B cell (primary cell): ENCODE data around the gene EXOC6B. TPM values are rescaled to one million over a fixed set of nuclear protein-coding genes. Genes with fewer than 3 reads are reported as not detected.

Experiments used
- ATAC-seq: fragments of 200-7000 bp; cut with Tn5 transposase; one replicate; pipeline ENCODE4 v1.10.0; 2021; ENCODE audit warnings: low read depth, mild to moderate bottlenecking, moderate number of reproducible peaks, moderate library complexity
- CTCF ChIA-PET: fragments of 350-600 bp; sonication (Branson Sonifier 250); formaldehyde crosslinking; loops from one replicate; lab custom pipeline; 2021; ENCODE audit warnings: antibody characterized with exemption, inconsistent platforms; lab: Charles Lee
- POLR2A ChIA-PET: fragments of 350-600 bp; sonication (Branson Sonifier 250); formaldehyde crosslinking; loops from one replicate; lab custom pipeline; 2021; ENCODE audit warnings: antibody characterized with exemption; lab: Charles Lee
- DNase-seq: peaks from one replicate; pipeline ENCODE4 v3.0.0; 2013
- H2AFZ ChIP-seq: 2 replicates; pipeline ENCODE4 v1.6.1; 2012; ENCODE audit warnings: mild to moderate bottlenecking, low read depth, low read length; ENCODE audit not compliant: insufficient read depth, poor library complexity, severe bottlenecking
- H3K27ac ChIP-seq, 2 donors: 1 replicate in 1 of 2; 2 replicates in 1 of 2; pipeline ENCODE4 v1.5.1; 2012 to 2013; ENCODE audit warnings: low read length in 2 of 2, mild to moderate bottlenecking in 2 of 2, moderate library complexity in 1 of 2
- H3K27me3 ChIP-seq, 4 experiments: fragments of 200-600 bp in 1 of 4; sonication (generic) in 1 of 4; replicated peaks in 1 of 4; 1 replicate in 2 of 4; 2 replicates in 2 of 4; pipeline versions ENCODE4 v1.6.1 to v1.7.0; 2013 to 2016; ENCODE audit warnings: low read length in 3 of 4, mild to moderate bottlenecking in 2 of 4, mixed read lengths in 1 of 4, moderate library complexity in 1 of 4; ENCODE audit not compliant: insufficient read depth in 4 of 4, control insufficient read depth in 3 of 4; ENCODE audit errors: control extremely low read depth in 1 of 4
- H3K36me3 ChIP-seq, 2 experiments: replicated peaks in 1 of 2; 1 replicate in 1 of 2; 2 replicates in 1 of 2; pipeline versions ENCODE4 v1.6.1 to v1.7.1; 2013; ENCODE audit warnings: low read length in 1 of 2; ENCODE audit not compliant: insufficient read depth in 2 of 2, control insufficient read depth in 1 of 2; ENCODE audit errors: control extremely low read depth in 1 of 2, extremely low read depth in 1 of 2
- H3K4me1 ChIP-seq, 2 donors: fragments of 200-600 bp in 1 of 2; sonication (generic) in 1 of 2; 1 replicate in 1 of 2; 2 replicates in 1 of 2; pipeline versions ENCODE4 v1.5.1 to v1.6.1; 2013 to 2017; ENCODE audit warnings: low read length in 2 of 2; ENCODE audit not compliant: control insufficient read depth in 2 of 2, insufficient read depth in 2 of 2
- H3K4me2 ChIP-seq: replicated peaks from 2 replicates; pipeline ENCODE3; 2012; ENCODE audit warnings: mild to moderate bottlenecking, low read depth, low read length; ENCODE audit not compliant: poor library complexity, severe bottlenecking
- H3K4me3 ChIP-seq, 5 experiments: fragments of 200-600 bp in 1 of 5; sonication (generic) in 1 of 5; 1 replicate in 3 of 5; 2 replicates in 2 of 5; pipeline versions ENCODE4 v1.5.1 to v1.7.0; 2011 to 2016; ENCODE audit warnings: low read length in 4 of 5, mild to moderate bottlenecking in 4 of 5, low read depth in 2 of 5, control low read depth in 1 of 5, moderate library complexity in 1 of 5; ENCODE audit not compliant: insufficient read depth in 1 of 5; ENCODE audit errors: control extremely low read depth in 1 of 5, extremely low read depth in 1 of 5
- H3K79me2 ChIP-seq: fragments of 200-600 bp; sonication (generic); one replicate; pipeline ENCODE4 v1.6.0; 2016; ENCODE audit warnings: low read length; ENCODE audit not compliant: control insufficient read depth, insufficient read depth
- H3K9ac ChIP-seq: fragments of 200-600 bp; sonication (generic); 2 replicates; pipeline ENCODE4 v1.6.1; 2017; ENCODE audit warnings: mild to moderate bottlenecking, low read length, moderate library complexity
- H3K9me3 ChIP-seq, 3 donors: one replicate each; pipeline versions ENCODE4 v1.6.1 to v1.7.1; 2013; ENCODE audit warnings: low read length in 2 of 3; ENCODE audit not compliant: control insufficient read depth in 2 of 3, insufficient read depth in 1 of 3; ENCODE audit errors: control extremely low read depth in 1 of 3
- H4K20me1 ChIP-seq: 2 replicates; pipeline ENCODE4 v1.6.0; 2012; ENCODE audit warnings: mild to moderate bottlenecking, low read length; ENCODE audit not compliant: insufficient read depth, control insufficient read depth, poor library complexity, severe bottlenecking
- H3K27ac Mint-ChIP-seq: one replicate; pipeline ENCODE4 v1.8.0; 2021; ENCODE audit warnings: mixed read lengths
- H3K27me3 Mint-ChIP-seq: one replicate; pipeline ENCODE4 v1.8.0; 2021; ENCODE audit warnings: mixed read lengths
- H3K4me1 Mint-ChIP-seq: one replicate; pipeline ENCODE4 v1.8.0; 2021; ENCODE audit warnings: mixed read lengths
- H3K4me3 Mint-ChIP-seq: one replicate; pipeline ENCODE4 v1.8.0; 2021; ENCODE audit warnings: mixed read lengths
- H3K9me3 Mint-ChIP-seq: one replicate; pipeline ENCODE4 v1.8.0; 2022; ENCODE audit warnings: mixed read lengths; ENCODE audit not compliant: insufficient read depth
- CTCF ChIP-seq: fragments of 200-600 bp; IDR thresholded peaks from one replicate; pipeline ENCODE4 v1.8.0; 2022; ENCODE audit warnings: antibody characterized with exemption, mild to moderate bottlenecking
- EZH2 ChIP-seq: IDR thresholded peaks from 2 replicates; pipeline ENCODE4 v1.6.1; 2012; ENCODE audit warnings: borderline replicate concordance, low read depth, mild to moderate bottlenecking, moderate library complexity, low read length; ENCODE audit not compliant: insufficient read depth, poor library complexity, severe bottlenecking
- WGBS: methylation state at CpG from one replicate; pipeline ENCODE4 v1.1.5; 2013; ENCODE audit warnings: missing lambda C conversion rate; ENCODE audit not compliant: insufficient coverage; 5-methylcytosine and 5-hydroxymethylcytosine counted together
- intact Hi-C: fragments of 100-400 bp; cut with micrococcal nuclease; formaldehyde crosslinking; loops from one replicate; pipeline ENCODE4 v1.10.0; 2022
- polyA plus RNA-seq: library from polyadenylated mRNA; depleted of rRNA; stranded (reverse); fragments of >200 nt; gene quantifications from 2 replicates; pipeline ENCODE4 v1.2.3, GENCODE V29; 2012
- total RNA-seq, 2 donors: library from RNA; stranded (reverse); fragments of 120-200 nt in 1 of 2; gene quantifications; 1 replicate in 1 of 2; 2 replicates in 1 of 2; pipeline versions ENCODE4 v1.2.3 to v1.2.4, GENCODE V29; 2013 to 2022

Gene EXOC6B
- total and polyA plus RNA-seq, 2 donors (not counting 1 experiment from before 2014, with no cell fraction given): 4.8 to 22.6 TPM

GRCh38 chr2:72133721-72134407, 692.0 kb downstream of the EXOC6B start:
- Histone ChIP-seq H4K20me1 (no peaks in the 10 kb centered on the region), H3K4me3 (no peak overlapping the region), H3K27ac (no peak overlapping the region), H2AFZ (no peak overlapping the region), H3K4me2 (no peak overlapping the region), H3K79me2 (no peaks in the 10 kb centered on the region), H3K27me3 (no peaks in the 10 kb centered on the region), H3K9ac (no peak overlapping the region), H3K36me3 (no peaks in the 10 kb centered on the region), H3K9me3 (peaks cover 0 to 9% (median 0%) of the 10 kb centered on the region in 3 donors), H3K4me1 (no peaks in the 10 kb centered on the region)
- DNase-seq (no peak), ATAC-seq (no peak)
- 77% methylated on average over 3 of the region's 11 CpGs for WGBS
- POLR2A ChIA-PET: no interaction called here
- no peak for TF ChIP-seq CTCF
- TF ChIP-seq EZH2: no peak
- intact Hi-C loops: no loop called here
- H3K4me3 Mint-ChIP-seq: no peak overlapping the region
- H3K4me1 Mint-ChIP-seq: no peaks in the 10 kb centered on the region
- H3K27ac Mint-ChIP-seq: no peak overlapping the region
- no peaks in the 10 kb centered on the region for H3K9me3 Mint-ChIP-seq
- H3K27me3 Mint-ChIP-seq: peaks cover 5% of the 10 kb centered on the region
- CTCF ChIA-PET: no interaction called here

- DNase-seq: no peak
Observed at GRCh38 chr2:72132981-72133720, 692.7 kb downstream of the EXOC6B start.

More at GRCh38 chr2:72132981-72133720, 692.7 kb downstream of the EXOC6B start:
- H4K20me1 ChIP-seq: no peaks in the 10 kb centered on the region
- intact Hi-C loops: no loop called here
- H3K27me3 Mint-ChIP-seq: peaks cover 5% of the 10 kb centered on the region
- no peak overlapping the region for H3K9ac ChIP-seq
- H3K9me3 Mint-ChIP-seq: no peaks in the 10 kb centered on the region
- H3K36me3 ChIP-seq: no peaks in the 10 kb centered on the region
- no peaks in the 10 kb centered on the region for H3K4me1 ChIP-seq
- H3K27ac Mint-ChIP-seq: no peak overlapping the region
- ChIA-PET POLR2A (no interaction called here), CTCF (no interaction called here)
- peaks cover 0 to 9% (median 0%) of the 10 kb centered on the region in 3 donors for H3K9me3 ChIP-seq
- H3K4me1 Mint-ChIP-seq: no peaks in the 10 kb centered on the region
- H2AFZ ChIP-seq: no peak overlapping the region
- 95% methylated on average over 29 of the region's 29 CpGs for WGBS
- no peak overlapping the region for H3K4me3 Mint-ChIP-seq
- no peak for ATAC-seq
- no peaks in the 10 kb centered on the region for H3K79me2 ChIP-seq
- TF ChIP-seq CTCF: no peak
- no peak for TF ChIP-seq EZH2
- H3K4me2 ChIP-seq: no peak overlapping the region
- H3K27me3 ChIP-seq: no peaks in the 10 kb centered on the region
- no peak overlapping the region for H3K27ac ChIP-seq
- H3K4me3 ChIP-seq: no peak overlapping the region
